A673 (cell line): ENCODE results near the gene DHRSX. TPM values are rescaled to one million over a fixed set of nuclear protein-coding genes. Genes with fewer than 3 reads are reported as not detected.

ENCODE experiments used
- BruUV-seq: library from RNA; stranded (reverse); fragments of 400-500 nt; replicated peaks from 2 replicates; lab custom pipeline; 2021; lab: Mats Ljungman, UMichigan
- CTCF ChIA-PET: fragments of 300-600 bp; sonication (Branson Sonifier 250); formaldehyde crosslinking; loops from one replicate; lab custom pipeline; 2022; ENCODE audit warnings: antibody characterized with exemption; lab: Charles Lee
- POLR2A ChIA-PET: fragments of 300-600 bp; sonication (Branson Sonifier 250); formaldehyde crosslinking; loops from one replicate; lab custom pipeline; 2022; ENCODE audit warnings: antibody characterized with exemption; ENCODE audit not compliant: low non-redundant PET; lab: Charles Lee
- DNase-seq: peaks from one replicate; pipeline ENCODE4 v3.0.0-alpha.2; 2015; ENCODE audit warnings: low spot score
- H3K27ac ChIP-seq: fragments of 200-600 bp; sonication (generic); 2 replicates; pipeline ENCODE4 v1.5.1; 2016; ENCODE audit warnings: mixed run types, low read depth, mild to moderate bottlenecking, mixed read lengths, antibody characterized with exemption, low read length; ENCODE audit not compliant: poor library complexity, severe bottlenecking
- H3K27me3 ChIP-seq: fragments of 200-600 bp; sonication (generic); replicated peaks from 2 replicates; pipeline ENCODE4 v1.6.1; 2017; ENCODE audit warnings: mixed run types, low read depth, mild to moderate bottlenecking, mixed read lengths, antibody characterized with exemption, low read length; ENCODE audit not compliant: insufficient read depth, poor library complexity
- H3K36me3 ChIP-seq: fragments of 200-600 bp; sonication (generic); 2 replicates; pipeline ENCODE4 v1.6.1; 2016; ENCODE audit warnings: mixed run types, mild to moderate bottlenecking, mixed read lengths, antibody characterized with exemption, low read length; ENCODE audit not compliant: insufficient read depth, poor library complexity, severe bottlenecking
- H3K4me1 ChIP-seq: fragments of 200-600 bp; sonication (generic); 2 replicates; pipeline ENCODE4 v1.6.1; 2017; ENCODE audit warnings: mixed run types, mild to moderate bottlenecking, mixed read lengths, antibody characterized with exemption, low read length; ENCODE audit not compliant: insufficient read depth, poor library complexity, severe bottlenecking
- H3K4me3 ChIP-seq: fragments of 200-600 bp; sonication (generic); 2 replicates; pipeline ENCODE4 v1.5.1; 2016; ENCODE audit warnings: low read depth, mixed run types, mild to moderate bottlenecking, mixed read lengths, low read length; ENCODE audit not compliant: poor library complexity, severe bottlenecking
- H3K9me3 ChIP-seq: fragments of 200-600 bp; sonication (generic); 2 replicates; pipeline ENCODE4 v1.6.1; 2016; ENCODE audit warnings: mixed run types, low read depth, mild to moderate bottlenecking, mixed read lengths, antibody characterized with exemption, low read length; ENCODE audit not compliant: poor library complexity, severe bottlenecking
- EZH2 ChIP-seq: fragments of 200-600 bp; sonication (generic); IDR thresholded peaks from 2 replicates; pipeline ENCODE4 v1.6.1; 2017; ENCODE audit warnings: borderline replicate concordance, low read depth, mild to moderate bottlenecking, mixed read lengths, antibody characterized with exemption, low read length; ENCODE audit not compliant: poor library complexity, severe bottlenecking
- intact Hi-C: fragments of 100-400 bp; cut with micrococcal nuclease; formaldehyde crosslinking; loops from one replicate; pipeline ENCODE4 v1.10.0; 2022; ENCODE audit not compliant: unreplicated experiment
- total RNA-seq: library from RNA; stranded (reverse); gene quantifications from 2 replicates; pipeline ENCODE4 v1.2.3, GENCODE V29; 2021
- TF ChIP-seq, protein P1 (sequence below): fragments of 300-800, 200-600 bp; sonication (generic); conservative IDR thresholded peaks from 2 replicates; pipeline ENCODE4 v1.5.1; 2017; ENCODE audit warnings: low read depth, mild to moderate bottlenecking, antibody characterized with exemption, low read length, moderate library complexity, mixed read lengths

The DHRSX gene
- total RNA-seq, 1 experiment from 2014 or later: 30.2 TPM

DNA sequence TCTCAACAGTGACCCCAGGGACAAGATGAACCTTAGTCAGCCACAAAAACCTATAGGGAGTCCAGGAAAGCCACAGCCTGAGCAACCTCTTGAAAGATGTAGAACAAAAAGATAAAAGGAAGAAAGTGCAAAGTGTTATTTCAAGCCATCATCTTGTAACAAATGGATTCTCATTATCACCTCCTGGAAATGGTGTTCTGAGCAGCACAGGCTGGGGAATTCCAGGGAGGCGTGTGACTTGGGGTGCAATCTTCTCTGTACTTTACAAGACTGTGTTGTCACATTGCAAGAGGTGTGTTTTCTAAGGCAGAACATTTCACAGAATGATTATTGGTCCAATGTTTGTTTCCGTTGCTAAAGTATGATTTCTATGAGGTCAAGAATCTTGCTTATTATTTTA lies 214.0 kb downstream of the DHRSX start:
- Histone ChIP-seq H3K4me1 (no peaks in the 10 kb centered on the region), H3K9me3 (no peaks in the 10 kb centered on the region), H3K4me3 (no peak overlapping the region), H3K27me3 (no peaks in the 10 kb centered on the region), H3K36me3 (no peaks in the 10 kb centered on the region), H3K27ac (no peak overlapping the region)
- POLR2A ChIA-PET: no interaction called here
- no TSS peak for BruUV-seq
- TF ChIP-seq, protein P1, sequence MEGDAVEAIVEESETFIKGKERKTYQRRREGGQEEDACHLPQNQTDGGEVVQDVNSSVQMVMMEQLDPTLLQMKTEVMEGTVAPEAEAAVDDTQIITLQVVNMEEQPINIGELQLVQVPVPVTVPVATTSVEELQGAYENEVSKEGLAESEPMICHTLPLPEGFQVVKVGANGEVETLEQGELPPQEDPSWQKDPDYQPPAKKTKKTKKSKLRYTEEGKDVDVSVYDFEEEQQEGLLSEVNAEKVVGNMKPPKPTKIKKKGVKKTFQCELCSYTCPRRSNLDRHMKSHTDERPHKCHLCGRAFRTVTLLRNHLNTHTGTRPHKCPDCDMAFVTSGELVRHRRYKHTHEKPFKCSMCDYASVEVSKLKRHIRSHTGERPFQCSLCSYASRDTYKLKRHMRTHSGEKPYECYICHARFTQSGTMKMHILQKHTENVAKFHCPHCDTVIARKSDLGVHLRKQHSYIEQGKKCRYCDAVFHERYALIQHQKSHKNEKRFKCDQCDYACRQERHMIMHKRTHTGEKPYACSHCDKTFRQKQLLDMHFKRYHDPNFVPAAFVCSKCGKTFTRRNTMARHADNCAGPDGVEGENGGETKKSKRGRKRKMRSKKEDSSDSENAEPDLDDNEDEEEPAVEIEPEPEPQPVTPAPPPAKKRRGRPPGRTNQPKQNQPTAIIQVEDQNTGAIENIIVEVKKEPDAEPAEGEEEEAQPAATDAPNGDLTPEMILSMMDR: no peak
- no peak for TF ChIP-seq EZH2
- CTCF ChIA-PET: no interaction called here
- DNase-seq: no peak
- intact Hi-C loops: no loop called here

DNA sequence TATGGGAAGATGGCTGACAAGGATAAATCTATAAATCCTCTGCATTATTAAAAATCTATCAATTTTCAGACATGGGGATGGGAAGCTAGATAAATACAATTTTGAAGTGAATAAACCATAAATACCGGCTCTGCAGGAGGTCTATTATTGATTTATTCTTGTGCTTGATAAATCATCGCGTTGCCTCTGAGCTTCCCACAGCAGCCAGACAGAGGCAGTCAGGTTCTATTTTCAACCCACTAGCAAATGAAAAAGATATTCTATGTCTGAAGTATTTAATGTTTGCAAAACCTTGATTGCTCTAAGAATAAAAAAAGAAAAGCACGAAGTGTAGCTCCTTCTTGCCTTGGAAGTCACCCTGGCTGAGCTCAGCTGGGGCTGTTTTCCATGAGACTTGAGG lies 216.2 kb downstream of the DHRSX start:
- Histone ChIP-seq H3K4me1 (no peaks in the 10 kb centered on the region), H3K4me3 (no peak overlapping the region), H3K9me3 (no peaks in the 10 kb centered on the region), H3K27me3 (no peaks in the 10 kb centered on the region), H3K27ac (no peak overlapping the region), H3K36me3 (no peaks in the 10 kb centered on the region)
- intact Hi-C loops: no loop called here
- CTCF ChIA-PET: no interaction called here
- DNase-seq: no peak
- TF ChIP-seq EZH2: no peak
- TF ChIP-seq, protein P1: no peak
- POLR2A ChIA-PET: no interaction called here
- BruUV-seq: no TSS peak

DNA sequence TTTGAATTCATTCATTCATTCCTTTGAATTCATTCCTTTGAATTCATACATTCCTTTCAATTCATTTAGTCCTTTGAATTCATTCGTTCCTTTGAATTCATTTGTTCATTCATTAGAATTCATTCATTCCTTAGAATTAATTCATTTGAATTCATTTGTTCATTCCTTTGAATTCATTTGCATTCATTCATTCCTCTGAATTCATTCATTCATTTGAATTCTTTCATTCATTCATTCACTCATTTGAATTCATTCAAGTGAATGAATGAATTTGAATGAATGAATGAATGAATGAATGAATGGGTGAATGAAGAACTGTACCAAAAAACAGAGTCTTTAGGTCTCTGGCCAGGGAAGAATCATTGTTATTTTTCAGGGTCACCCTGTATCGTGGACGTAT lies 216.6 kb downstream of the DHRSX start:
- intact Hi-C loops: no loop called here
- BruUV-seq: no TSS peak
- no peak overlapping the region for H3K27ac ChIP-seq
- no peaks in the 10 kb centered on the region for H3K9me3 ChIP-seq
- no peak overlapping the region for H3K4me3 ChIP-seq
- H3K27me3 ChIP-seq: no peaks in the 10 kb centered on the region
- no peaks in the 10 kb centered on the region for H3K4me1 ChIP-seq
- H3K36me3 ChIP-seq: no peaks in the 10 kb centered on the region
- ChIA-PET CTCF (no interaction called here), POLR2A (no interaction called here)
- TF ChIP-seq EZH2: no peak
- TF ChIP-seq, protein P1: no peak
- no peak for DNase-seq
